ENCODE data around the gene ZC3H4.

Gene ZC3H4

DNA sequence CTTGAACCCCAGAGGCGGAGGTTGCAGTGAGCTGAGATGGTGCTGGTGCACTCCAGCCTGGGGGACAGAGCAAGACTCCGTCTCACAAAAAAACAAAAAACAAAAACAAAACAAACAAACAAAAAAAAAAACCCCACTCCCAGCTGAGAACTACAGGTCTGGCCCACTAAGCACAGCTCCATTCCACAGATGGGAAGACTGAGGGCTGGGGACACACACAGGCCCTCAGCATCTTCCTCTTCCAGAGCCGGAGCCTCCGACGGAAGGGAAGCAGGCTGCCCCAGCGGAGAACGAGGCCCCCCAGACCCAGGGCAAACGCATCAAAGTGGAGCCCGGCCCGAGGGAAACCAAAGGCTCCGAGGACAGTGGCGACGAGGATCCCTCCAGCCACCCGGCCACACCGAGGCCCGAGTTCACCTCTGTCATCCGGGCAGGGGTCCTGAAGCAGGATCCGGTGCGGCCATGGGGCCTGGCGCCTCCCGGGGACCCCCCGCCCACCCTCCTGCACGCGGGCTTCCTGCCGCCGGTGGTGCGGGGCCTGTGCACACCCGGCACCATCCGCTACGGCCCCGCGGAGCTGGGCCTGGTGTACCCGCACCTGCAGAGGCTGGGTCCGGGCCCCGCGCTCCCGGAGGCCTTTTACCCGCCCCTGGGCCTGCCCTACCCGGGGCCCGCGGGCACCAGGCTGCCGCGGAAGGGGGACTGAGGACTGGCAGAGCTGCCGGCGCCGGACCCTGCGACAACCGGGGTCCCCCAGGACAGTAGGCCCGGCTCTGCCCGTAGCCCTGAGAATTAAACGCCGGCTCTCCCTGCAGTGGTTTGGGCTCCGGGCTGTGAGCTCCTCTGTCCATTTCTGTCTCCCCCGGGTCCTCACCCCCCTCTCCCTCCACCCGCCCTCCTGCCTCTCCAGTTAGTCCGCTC is 68.4 kb downstream of the ZC3H4 start:
- no peak for DNase-seq

DNA sequence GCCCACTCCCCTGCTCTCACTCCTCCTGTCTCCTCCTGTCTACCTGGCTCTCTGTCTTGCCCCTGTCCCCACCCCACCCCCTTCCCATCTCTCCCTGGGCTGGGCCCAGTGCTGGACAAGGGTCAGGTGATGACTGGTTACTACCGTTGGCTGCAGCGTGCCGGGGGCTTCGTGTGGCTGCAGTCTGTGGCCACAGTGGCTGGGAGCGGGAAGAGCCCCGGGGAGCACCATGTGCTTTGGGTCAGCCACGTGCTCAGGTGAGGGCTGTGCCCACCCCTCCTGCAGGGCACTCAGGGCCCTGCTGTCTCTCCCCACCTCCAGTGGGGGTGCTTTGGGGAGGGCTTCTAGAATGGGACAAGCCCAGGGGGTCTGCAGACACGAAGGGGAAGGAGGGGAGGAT is 72.7 kb downstream of the ZC3H4 start:
- no peak for DNase-seq

DNA sequence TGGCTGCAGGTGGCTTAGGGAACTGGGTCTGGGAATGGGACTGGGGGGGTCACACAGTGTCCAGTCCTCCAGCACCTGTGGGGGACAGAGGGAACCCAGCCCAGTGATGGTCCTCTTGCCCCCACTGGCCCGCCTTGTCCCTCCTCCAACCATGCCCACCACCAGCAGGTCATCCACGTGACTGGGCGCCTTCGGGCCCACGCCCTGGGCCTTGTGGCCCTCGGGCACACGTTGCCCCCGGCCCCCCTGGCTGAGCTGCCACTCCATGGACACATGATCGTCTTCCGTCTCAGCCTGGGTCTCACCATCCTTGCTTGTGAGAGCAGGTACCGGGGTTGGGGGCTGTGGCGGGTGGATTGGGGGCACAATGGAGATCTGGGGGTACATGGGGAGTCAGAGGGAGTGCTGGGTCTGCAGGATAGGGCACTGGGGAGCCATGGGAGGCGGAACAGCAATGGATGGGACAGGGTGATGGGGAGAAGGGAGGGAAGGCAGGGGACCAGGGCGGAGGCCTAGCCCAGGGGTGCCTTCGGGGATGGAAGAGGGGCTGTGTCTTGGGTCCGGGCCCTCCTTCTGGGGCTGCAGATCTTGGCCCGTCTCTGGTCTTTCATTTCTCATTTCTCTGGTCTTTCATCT is 74.2 kb downstream of the ZC3H4 start:
- no peak for DNase-seq

DNA sequence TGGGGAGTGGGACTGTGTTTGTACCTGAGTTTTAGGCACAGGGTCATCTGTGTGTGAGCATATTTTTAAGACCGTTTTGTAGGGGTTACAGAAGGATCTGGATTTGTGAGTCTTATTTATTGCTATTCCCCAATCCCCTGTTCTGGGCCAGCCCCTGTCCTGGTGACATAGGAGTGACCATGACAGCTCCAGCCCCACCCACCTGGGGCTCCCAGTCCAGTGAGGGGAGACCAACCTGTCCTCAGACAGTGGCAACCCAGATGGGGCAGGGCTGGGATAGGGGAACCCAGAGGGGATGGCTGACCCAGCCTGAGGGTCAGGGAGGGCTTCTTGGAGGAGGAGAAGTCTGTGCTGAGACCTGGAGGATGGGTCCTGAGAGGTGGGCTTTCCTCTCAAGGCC is 75.8 kb downstream of the ZC3H4 start:
- no peak for DNase-seq

DNA sequence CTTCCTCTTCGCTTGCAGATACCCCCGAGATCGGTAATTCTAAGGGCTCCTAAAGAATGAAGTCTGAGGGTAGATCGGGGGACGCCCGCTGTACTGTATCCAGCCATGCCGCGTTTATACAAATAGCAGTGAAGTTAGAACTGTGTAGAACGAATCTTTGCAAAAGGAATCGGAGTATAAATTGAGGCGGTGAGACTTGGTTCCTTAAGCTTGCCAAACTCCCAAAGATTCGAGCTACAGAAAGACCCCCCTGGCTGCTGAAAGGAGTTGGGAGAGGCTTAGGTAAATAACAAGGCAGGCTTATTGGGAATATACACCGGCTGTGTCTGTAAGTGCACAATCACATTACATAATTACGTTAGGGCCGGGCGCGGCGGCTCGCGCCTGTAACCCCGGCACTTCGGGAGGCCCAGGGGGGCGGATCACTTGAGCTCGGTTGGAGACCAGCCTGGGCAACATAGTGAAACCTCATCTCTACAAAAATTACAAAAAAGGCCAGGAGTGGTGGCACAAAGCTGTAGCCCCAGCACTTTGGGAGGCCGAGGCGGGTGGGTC is 77.4 kb downstream of the ZC3H4 start:
- no peak for DNase-seq

DNA sequence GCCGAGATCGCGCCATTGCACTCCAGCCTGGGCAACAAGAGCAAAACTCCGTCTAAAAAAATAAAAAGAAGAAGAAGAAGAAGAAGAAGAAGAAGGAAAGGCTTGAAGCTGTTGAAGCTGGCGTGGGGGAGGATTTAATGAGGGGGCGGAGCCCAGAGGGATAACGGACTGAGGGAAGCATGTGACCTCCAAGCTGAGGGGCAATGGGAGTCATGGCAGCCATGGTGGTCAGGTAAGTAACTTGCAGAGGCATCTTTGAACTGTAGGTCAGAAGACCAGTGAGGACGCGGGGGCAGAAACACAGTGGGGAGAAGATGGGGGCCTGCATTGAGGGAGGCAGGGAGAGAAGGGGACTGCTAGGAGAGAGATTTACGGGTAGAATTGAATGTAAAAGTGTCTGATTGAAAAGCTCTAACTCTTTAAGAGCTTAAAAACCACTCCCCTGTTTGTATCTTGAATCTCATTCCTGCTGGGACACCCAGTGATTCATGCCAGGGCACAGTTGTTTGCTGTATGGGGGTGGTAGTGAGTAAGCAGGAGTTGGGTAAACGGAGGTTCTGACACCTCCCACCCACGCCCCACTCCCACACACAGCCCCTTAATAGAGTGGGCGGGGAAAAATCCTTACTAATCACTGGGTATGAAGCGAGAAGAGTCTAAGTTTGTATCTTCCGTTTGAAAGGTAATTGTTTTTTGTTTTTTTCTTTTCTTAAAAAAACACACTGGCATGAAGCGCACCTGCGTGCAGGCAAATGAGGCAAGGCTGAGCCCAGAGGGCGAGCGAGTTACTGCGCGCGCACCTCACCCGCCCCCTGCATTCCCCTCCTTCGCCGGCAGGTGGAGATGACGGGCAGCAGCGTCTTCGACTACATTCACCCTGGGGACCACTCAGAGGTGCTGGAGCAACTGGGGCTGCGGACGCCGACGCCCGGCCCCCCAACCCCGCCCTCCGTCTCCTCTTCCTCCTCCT is 78.2 kb downstream of the ZC3H4 start:
- DNase-seq: peak; percentile 97

DNA sequence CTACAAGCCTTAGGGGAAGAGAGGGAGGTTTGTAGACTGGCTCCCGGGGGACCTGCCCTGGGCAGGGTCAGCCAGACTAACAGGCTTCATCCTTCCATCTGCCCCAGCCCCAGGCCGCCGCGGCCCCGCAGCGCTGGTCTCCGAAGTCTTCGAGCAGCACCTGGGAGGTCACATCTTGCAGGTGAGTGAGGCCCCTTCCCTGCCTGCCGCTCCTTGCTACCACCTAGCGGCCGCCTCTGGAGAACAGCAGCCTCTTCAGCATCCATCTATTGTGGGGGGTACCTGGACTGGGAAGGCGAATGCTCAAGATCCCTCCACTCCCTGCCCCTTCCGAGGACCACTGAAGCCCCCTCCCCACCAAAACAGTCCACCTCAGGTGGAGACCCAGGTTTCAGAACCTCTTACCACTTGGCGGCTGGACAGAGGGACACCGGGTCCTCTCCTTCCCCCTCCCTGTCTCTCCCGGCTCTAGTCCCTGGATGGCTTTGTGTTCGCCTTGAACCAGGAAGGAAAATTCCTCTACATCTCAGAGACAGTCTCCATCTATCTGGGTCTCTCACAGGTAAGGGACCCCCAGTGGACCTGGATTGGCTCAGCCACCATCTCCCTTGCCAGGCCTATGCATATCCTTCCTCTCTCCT is 81.3 kb downstream of the ZC3H4 start:
- DNase-seq: peak; percentile 42

DNA sequence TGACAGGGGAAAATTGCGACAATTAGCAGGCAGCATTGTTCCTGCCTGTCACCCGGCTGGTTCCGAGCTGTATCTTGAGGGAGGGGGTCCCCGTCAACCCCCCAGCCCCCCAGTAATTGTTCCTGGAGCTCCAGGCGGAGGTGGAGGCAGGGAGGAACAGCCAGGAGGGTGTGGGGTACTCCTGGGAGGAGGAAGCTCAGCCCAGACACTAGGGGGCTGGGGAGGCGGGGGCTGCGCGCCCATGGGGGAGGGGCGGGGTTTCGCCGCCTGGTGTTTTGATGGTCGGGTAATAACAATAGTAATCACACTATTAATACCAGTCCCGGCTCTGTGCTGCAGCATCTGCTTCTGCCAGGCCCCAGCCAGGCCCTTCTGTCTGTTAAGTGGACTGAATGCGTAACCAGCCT is 85.4 kb downstream of the ZC3H4 start:
- DNase-seq: no peak

DNA sequence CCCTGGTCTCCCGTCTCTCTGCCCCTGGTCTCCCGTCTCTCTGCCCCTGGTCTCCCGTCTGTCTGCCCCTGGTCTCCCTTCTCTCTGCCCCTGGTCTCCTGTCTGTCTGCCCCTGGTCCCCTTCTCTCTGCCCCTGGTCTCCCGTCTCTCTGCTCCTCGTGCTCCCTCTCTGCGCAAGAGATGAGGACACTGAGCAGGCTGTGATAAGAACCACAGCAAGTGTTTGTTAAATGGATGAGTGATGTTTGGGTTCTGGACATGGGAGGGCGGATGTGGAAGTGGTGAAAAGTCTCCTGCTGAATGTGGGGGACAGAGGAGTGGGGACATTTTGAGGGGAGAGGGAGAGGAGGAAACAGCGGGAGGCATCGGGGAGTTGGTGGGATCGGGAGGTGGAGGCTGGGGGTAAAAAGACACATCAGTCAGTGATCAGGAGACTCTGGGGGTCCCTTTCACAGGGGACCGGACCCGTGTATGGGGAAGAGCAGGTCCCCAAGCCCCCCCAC is 85.9 kb downstream of the ZC3H4 start:
- peak; percentile 33 for DNase-seq

DNA sequence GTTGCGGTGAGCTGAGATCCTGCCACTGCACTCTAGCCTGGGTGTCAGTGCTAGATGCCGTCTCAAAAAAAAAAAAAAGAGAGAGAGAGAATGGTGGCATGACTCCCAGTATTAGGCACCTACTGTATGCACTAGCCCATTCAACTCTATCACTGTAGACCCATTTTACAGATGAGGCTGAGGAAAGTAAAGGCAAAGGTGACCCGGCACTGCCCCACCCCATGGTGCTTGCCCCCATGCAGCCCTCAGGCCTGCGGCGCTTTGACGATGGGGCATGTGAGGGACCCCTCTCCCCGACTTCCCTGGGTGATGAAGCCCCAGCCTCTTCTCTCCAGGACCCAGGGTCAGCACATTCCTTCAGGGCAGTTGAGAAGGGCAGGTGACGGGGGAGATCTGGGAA is 86.7 kb downstream of the ZC3H4 start:
- DNase-seq: no peak

DNA sequence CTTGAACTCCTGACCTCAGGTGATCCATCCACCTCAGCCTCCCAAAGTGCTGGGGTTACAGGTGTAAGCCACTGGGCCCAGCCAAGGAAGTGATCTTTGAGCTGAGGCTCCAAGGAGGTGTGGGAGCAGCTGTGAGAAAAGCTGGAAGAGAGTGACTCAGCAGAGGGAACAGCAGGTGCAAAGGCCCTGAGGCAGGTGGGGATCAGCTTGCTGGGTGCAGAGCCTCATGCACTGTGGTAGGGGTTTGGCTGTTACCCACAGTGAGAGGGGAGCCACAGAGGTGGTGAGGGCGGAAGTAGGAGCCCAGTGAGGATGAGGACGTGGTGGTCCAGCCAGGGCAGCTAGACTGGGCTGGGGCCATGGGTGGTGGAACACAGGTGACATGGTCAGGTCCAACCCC is 87.4 kb downstream of the ZC3H4 start:
- DNase-seq: no peak

DNA sequence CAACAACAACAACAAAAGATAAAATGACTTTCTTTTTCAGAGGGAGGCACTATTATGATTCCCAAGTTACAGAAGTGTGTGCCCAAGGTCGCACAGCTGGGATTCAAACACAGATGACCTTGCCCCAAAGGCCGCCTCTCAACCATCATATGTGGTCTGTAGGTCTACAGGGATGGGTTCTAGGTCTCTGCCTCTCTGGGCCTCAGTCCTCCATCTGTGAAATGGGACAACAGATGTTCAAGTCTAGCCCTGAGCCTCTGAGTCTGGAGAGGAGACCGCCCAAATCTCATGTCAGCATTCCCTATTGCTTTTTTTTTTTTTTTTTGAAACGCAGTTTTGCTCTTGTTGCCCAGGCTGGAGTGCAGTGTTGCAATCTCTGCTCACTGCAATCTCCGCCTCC is 89.1 kb downstream of the ZC3H4 start:
- no peak for DNase-seq

DNA sequence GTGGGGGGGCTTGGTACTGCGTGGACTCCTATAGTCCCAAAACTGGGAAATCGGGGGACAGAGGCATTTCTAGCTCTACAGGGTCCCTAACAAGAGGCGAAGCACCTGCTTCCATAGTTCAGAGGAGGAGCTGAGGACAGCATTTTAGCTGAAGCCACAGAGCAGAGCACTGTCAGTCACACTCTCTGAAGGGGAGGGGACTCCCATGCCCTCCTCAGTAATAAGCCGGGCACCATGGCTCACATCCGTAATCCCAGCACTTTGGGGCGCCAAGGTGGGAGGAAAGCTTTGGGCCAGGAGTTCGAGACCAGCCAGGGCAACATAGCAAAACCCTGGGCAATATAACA is 90.2 kb downstream of the ZC3H4 start:
- no peak for DNase-seq

DNA sequence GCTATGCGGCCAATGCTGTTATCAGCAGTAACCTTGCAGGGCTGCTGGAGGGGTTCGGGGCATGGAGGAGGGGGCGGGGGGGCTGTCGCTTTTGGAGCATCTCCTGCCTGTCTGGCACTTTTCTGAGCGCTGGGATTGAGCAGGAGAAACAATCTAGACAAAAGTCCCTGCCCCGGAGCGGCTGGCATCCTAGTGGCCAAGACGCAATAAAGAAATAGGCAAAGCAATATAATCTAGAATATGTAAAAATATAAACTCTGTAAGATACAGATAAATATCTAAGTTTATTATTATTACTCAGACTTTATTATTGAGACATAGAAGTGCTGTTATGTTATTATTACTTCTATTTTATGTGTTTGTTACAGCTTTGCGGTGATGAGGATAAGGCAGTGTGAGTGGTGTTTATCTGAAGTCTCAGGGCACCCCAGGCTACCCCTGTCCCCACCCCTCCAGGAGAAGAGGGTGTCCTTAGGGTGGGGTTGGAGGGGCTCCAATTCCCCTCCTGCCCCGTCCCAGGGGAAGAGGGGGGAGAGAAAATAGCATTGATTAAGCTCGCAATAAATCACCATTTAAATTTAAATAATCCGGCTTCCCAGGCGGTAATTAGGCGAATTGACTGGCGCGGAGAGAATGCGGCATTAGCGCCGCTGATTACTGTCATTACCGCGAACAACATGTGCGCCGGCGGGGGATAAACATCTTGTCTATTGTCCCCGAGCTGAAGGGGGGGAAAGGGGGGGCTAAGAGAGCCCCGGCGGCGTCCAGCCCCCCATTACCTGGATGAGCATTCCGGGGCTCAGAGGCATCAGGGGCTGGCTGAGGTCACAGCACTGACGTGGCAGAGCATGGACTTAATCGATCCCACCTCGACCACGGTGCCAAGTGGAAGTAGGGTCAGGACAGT is 90.8 kb downstream of the ZC3H4 start:
- DNase-seq: no peak

DNA sequence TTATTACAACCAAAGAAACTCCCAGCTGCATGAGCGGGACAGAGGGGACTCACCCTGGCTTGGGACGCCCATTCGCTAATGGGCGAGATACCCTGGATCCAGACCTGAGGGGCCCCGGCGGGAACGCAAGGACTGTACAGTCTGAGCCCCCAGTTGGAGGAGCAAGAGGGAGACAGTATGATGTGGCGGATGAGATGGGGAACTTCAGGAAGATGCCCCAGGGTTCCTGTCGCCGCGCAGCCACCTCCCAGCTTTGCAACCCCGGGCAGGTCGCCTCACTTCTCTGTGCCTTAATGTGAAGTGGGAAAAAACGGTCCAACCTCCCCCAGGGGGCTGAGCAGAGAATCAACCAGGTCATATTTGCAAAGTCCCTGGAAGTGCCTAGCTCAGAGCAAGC is 91.4 kb downstream of the ZC3H4 start:
- no peak for DNase-seq

DNA sequence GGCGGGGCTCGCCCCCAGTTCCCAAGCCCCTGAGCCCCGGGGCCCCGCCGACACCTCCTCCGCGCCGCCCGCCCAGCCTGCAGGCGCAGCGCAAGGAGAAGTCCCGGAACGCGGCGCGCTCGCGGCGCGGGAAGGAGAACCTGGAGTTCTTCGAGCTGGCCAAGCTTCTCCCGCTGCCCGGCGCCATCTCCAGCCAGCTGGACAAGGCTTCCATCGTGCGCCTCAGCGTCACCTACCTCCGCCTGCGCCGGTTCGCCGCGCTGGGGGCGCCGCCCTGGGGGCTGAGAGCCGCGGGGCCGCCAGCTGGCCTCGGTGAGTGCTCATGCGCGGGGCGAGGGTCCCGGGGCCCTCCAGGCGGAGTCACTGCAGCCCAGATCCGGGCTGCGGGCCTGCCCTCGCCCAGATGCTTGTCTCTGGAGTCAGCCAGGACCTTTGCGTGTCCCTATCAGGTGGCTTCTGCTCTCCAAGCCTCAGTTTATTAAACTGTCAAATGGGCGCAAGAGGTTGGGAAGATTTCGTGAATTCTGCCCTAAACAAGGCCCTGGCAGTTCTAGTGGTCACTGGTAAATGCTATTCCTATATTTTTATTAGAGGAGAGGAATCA is 91.9 kb downstream of the ZC3H4 start:
- DNase-seq: no peak

DNA sequence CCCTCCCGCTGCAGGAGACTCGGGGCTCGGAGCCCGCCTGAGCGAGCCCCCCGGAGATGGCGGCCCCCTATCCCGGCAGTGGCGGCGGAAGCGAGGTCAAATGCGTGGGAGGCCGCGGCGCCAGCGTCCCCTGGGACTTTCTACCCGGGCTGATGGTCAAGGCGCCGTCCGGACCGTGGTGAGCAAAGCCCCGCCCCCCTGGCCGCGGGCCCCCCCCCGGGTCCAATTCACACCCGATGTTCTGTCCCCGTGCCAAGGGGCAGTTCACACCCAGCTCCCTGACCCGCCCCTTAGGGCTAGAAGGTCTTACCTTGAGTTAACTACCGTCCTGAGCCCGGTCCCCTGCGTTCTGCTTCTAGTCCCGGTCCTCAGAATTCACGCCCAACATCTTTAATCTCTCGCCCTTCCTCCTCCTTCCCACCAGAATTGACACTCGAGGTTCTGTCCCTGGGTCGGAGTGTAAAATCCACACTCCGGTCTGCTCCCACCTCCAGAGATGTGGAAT is 92.5 kb downstream of the ZC3H4 start:
- no peak for DNase-seq

DNA sequence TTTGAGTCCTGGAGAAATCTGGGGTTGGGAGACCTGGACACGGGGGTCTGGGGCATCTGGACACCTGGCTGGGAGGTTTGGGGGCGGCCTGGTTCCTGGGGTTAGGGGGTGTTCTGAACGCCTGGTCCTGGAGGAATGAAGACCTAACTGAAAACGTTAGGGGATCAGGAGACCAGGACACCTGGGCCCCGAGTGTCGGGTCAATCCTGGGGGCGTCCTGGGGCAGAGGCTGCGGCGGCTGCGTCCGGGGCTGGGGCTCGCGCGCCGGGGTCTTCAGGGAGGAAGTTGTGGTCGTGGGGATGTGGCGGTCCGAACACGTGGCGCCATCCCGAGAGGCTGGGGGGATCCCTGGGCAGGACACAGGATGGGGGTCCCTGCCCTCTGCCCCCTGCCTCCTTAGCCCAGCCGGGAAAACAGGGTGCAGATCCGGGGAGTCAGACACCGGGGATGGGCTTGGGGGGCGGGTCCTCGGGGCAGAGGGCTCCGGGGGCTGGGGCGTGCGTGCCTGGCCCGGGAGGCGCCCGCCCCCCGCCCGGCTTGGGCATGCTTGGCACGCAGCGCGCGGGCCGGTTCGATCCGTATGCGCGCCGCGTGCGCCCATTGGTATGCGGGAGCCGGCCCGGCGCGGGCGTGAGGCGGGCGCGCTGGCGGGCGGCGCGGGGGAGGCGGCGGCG is 93.3 kb downstream of the ZC3H4 start:
- no peak for DNase-seq

DNA sequence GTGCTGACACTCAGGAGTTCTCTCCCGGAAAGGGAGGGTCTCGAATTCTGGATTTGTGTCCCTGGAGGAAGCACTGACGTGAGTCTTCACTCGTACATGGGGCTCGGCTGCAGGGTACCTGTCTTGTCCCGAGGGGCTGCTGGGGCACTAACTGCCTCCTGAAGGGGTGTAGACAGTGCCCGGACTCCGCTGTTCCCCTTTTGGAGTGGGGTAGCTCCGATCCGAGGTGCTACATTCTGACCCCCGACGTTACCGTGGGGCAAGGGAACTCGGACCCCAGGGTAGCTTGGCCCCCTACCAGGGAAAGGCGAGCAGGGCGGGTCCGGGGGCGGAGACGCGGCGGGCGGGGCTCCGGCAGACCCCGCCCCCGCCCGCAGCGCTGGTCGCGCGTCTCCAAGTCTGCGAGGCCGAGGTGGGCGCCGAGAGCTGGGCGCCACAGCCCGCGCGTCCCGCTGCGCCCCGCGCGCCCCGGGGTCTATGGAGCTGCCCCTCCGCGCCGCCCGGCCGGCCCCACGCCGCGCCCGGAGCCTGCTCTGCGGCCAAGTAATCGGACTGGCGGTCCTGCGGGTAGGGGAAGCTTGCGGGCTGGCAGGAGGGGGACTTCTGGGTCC is 94.0 kb downstream of the ZC3H4 start, which contains the start of gene NPAS1:
Gene NPAS1 (plus strand): TSS at position 407 of the 611 bp plus-strand sequence. CDS start 1,211 bp downstream, outside the sequence.
- DNase-seq: no peak
